Measurements from ENCODE around the gene CCDC127.

Gene CCDC127

GRCh38 chr5:163338-163620, 54.7 kb downstream of the CCDC127 start:
- TF ChIP-seq CTCF (IDR thresholded peaks at IDR 0.05; ENCODE audit: poor library complexity, severe bottlenecking), result no peak
- DNase-seq (ENCODE audit: low spot score), result peak; percentile 64

GRCh38 chr5:162565-163337, 55.2 kb downstream of the CCDC127 start:
- H3K4me3 ChIP-seq (ENCODE audit: severe bottlenecking), result no peak overlapping the region
- no peaks in the 10 kb centered on the region for H3K4me1 ChIP-seq (ENCODE audit: insufficient read depth, poor library complexity, severe bottlenecking)
- H3K27ac ChIP-seq (ENCODE audit: poor library complexity, severe bottlenecking), result no peak overlapping the region
- no peak for TF ChIP-seq CTCF (IDR thresholded peaks at IDR 0.05; ENCODE audit: poor library complexity, severe bottlenecking)
- DNase-seq (ENCODE audit: low spot score) (peak; percentile 54), ATAC-seq (ENCODE audit: low read depth) (no peak; the same call in 2 of the 3 replicates)
- H3K9me3 ChIP-seq (ENCODE audit: severe bottlenecking), result no peaks in the 10 kb centered on the region
- H3K27me3 ChIP-seq (ENCODE audit: insufficient read depth, poor library complexity, severe bottlenecking), result peaks cover 6% of the 10 kb centered on the region
- no peaks in the 10 kb centered on the region for H3K36me3 ChIP-seq (ENCODE audit: low read depth)

More at GRCh38 chr5:163338-163620, 54.7 kb downstream of the CCDC127 start:
- H3K4me3 ChIP-seq (ENCODE audit: severe bottlenecking), result no peak overlapping the region
- H3K27me3 ChIP-seq (ENCODE audit: insufficient read depth, poor library complexity, severe bottlenecking), result peaks cover 6% of the 10 kb centered on the region
- H3K9me3 ChIP-seq (ENCODE audit: severe bottlenecking), result no peaks in the 10 kb centered on the region
- H3K27ac ChIP-seq (ENCODE audit: poor library complexity, severe bottlenecking), result no peak overlapping the region
- peak; percentile 15; the same call in 1 of the 3 replicates for ATAC-seq (ENCODE audit: low read depth)
- H3K4me1 ChIP-seq (ENCODE audit: insufficient read depth, poor library complexity, severe bottlenecking), result peaks cover 2% of the 10 kb centered on the region
- no peaks in the 10 kb centered on the region for H3K36me3 ChIP-seq (ENCODE audit: low read depth)

GRCh38 chr5:162190-162564, 55.8 kb downstream of the CCDC127 start:
- no peaks in the 10 kb centered on the region for H3K9me3 ChIP-seq (ENCODE audit: severe bottlenecking)
- DNase-seq (ENCODE audit: low spot score) (no peak), ATAC-seq (ENCODE audit: low read depth) (no peak)
- no peak overlapping the region for H3K4me3 ChIP-seq (ENCODE audit: severe bottlenecking)
- H3K36me3 ChIP-seq (ENCODE audit: low read depth), result no peaks in the 10 kb centered on the region
- no peak for TF ChIP-seq CTCF (IDR thresholded peaks at IDR 0.05; ENCODE audit: poor library complexity, severe bottlenecking)
- H3K4me1 ChIP-seq (ENCODE audit: insufficient read depth, poor library complexity, severe bottlenecking), result no peaks in the 10 kb centered on the region
- no peak overlapping the region for H3K27ac ChIP-seq (ENCODE audit: poor library complexity, severe bottlenecking)
- peaks cover 6% of the 10 kb centered on the region for H3K27me3 ChIP-seq (ENCODE audit: insufficient read depth, poor library complexity, severe bottlenecking)

GRCh38 chr5:161803-162110, 56.2 kb downstream of the CCDC127 start:
- TF ChIP-seq CTCF (IDR thresholded peaks at IDR 0.05; ENCODE audit: poor library complexity, severe bottlenecking), result no peak
- no peaks in the 10 kb centered on the region for H3K4me1 ChIP-seq (ENCODE audit: insufficient read depth, poor library complexity, severe bottlenecking)
- DNase-seq (ENCODE audit: low spot score), result peak; percentile 49
- peaks cover 6% of the 10 kb centered on the region for H3K27me3 ChIP-seq (ENCODE audit: insufficient read depth, poor library complexity, severe bottlenecking)
- ATAC-seq (ENCODE audit: low read depth), result no peak
- no peaks in the 10 kb centered on the region for H3K9me3 ChIP-seq (ENCODE audit: severe bottlenecking)
- no peak overlapping the region for H3K4me3 ChIP-seq (ENCODE audit: severe bottlenecking)
- H3K36me3 ChIP-seq (ENCODE audit: low read depth), result no peaks in the 10 kb centered on the region
- H3K27ac ChIP-seq (ENCODE audit: poor library complexity, severe bottlenecking), result no peak overlapping the region

Data from RWPE2 (cell line).